ENCODE results near the gene UBE3B. TPM values are rescaled to one million over a fixed set of nuclear protein-coding genes. Genes with fewer than 3 reads are reported as not detected.
A peak's percentile ranks its signal among the peaks of the same experiment; 100 is the strongest.

UBE3B gene
- total RNA-seq, 1 donor from 2014 or later: 32.2 TPM

DNA sequence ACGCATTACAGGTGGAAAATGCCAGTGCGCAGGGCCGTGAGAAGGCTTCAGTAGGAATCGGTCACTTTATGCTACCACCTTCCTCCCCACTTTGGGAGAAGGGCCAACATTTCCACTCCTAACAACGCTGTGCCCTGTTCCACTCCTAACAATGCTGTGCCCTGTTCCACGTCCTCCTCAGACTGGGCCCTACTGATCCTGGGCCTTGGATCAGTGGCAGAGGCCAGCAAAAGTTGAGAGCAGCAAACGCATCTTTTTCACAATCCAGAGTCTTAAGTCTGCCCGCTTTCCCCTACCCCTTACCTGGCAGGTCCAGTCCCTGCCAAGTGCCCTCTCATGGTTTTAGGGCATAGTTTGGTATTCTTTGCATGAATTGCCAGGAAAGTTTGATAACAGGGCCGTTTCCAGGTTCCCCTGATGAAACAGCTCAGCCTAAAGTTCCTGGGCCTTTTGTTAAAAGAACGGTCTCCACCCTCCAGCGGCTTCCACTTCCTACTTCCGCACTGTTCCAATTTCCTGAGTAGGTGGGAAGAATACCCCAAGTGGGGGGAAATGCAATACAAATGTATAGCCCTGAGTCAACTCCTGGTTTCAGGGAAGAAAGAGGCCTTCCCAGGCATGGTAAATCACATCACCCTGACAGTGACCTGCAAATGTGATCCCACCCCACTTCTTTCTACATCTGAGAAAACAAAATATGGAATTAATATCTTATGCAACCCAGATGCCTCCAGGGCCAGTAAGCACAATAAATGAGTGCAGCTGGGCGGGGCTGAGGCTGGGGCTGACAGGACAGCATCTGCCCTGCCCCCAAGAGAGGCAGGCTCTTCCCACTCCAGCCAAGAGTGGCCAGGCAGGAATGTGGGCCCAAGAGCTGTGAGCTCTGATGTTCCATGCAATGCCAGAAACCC, 15.3 kb upstream of the UBE3B start:
- intact Hi-C loops (cut with DNase I): no loop called here
- peaks cover 100% of the 10 kb centered on the region for H3K4me1 ChIP-seq
- TF ChIP-seq POLR2AphosphoS5 (IDR thresholded peaks at IDR 0.05; ENCODE audit: insufficient read depth in 1 of 2, low read depth in 1 of 2): peak; percentile 82 to 84
- TF ChIP-seq, protein P1, sequence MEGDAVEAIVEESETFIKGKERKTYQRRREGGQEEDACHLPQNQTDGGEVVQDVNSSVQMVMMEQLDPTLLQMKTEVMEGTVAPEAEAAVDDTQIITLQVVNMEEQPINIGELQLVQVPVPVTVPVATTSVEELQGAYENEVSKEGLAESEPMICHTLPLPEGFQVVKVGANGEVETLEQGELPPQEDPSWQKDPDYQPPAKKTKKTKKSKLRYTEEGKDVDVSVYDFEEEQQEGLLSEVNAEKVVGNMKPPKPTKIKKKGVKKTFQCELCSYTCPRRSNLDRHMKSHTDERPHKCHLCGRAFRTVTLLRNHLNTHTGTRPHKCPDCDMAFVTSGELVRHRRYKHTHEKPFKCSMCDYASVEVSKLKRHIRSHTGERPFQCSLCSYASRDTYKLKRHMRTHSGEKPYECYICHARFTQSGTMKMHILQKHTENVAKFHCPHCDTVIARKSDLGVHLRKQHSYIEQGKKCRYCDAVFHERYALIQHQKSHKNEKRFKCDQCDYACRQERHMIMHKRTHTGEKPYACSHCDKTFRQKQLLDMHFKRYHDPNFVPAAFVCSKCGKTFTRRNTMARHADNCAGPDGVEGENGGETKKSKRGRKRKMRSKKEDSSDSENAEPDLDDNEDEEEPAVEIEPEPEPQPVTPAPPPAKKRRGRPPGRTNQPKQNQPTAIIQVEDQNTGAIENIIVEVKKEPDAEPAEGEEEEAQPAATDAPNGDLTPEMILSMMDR (IDR thresholded peaks at IDR 0.05): no peak
- peaks cover 0 to 31% of the 10 kb centered on the region in 2 donors for H3K36me3 ChIP-seq
- H3K9me3 ChIP-seq: no peaks in the 10 kb centered on the region
- peak in 1 of 2 donors; percentile 92 for DNase-seq (ENCODE audit: extremely low spot score in 2 of 2)
- H3K4me3 ChIP-seq: peak overlapping the region in 1 of 2 donors; percentile 3
- H3K27me3 ChIP-seq: no peaks in the 10 kb centered on the region
- peak overlapping the region; percentile 94 for H3K27ac ChIP-seq

DNA sequence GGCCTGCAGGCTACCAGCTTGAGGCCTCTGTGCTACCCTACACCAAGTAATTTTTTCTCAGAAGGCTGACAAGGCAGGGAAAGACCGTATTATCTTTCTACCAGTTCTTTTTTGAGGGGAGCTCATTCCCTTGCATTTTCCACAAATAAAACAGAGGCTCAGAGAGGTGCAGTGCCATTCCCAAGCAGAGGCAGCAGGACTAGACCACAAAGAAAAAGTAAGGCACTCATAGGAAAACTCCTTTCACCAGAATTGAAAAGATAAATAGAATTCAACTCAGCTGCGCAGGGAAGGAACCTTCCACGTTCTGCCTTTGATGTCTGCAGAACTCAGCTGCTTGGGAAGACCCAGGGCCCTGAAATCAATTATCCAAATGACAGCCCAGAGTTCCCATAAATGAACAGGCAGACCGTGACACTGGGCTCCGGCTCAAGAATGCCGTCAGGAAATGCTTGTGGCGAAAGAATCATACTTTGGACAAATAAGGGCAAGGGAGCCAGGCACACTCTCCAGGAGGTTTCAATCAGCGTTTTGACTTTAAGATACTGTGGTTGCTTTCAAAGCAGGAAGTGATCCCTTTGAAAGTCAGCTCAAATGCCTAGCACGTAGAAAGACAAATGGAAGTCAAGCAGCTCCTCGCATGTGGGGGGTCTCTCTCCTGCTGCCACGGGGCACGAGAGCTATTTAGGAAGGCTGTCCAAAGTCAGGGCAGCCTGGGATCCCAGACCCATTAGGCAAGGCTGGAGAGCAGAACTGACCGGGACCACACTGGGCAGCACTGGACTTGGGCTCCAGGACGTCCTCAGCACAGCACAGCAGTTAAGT, 14.4 kb upstream of the UBE3B start:
- Histone ChIP-seq H3K9me3 (no peaks in the 10 kb centered on the region), H3K36me3 (peaks cover 0 to 30% of the 10 kb centered on the region in 2 donors), H3K27me3 (no peaks in the 10 kb centered on the region), H3K27ac (peak overlapping the region; percentile 94), H3K4me1 (peaks cover 100% of the 10 kb centered on the region), H3K4me3 (peak overlapping the region; percentile 10 to 27)
- intact Hi-C loops (cut with DNase I): no loop called here
- no peak for DNase-seq (ENCODE audit: extremely low spot score in 2 of 2)
- TF ChIP-seq POLR2AphosphoS5 (IDR thresholded peaks at IDR 0.05; ENCODE audit: insufficient read depth in 1 of 2, low read depth in 1 of 2): peak; percentile 65 to 94
- no peak for TF ChIP-seq POLR2A (IDR thresholded peaks at IDR 0.05)

DNA sequence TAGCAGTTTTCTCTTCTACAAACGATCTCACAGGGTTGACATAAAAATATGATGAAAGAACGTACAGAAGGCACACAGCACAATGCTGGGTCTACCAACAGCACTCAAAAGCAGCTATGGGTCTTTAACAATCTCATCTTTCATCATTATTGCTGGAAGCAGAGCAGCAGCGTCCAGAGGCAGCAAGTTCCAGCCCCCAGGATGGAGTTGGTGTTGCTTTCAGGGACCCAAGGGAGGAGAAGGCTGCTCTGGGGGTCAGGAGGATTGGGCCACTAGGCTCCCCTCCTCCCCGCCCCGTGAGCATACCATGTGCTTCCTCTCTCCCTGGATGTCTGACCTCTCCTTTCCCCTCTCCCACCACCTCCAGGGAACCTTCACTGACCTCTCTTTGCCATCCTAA, 13.7 kb upstream of the UBE3B start:
- TF ChIP-seq, protein P1 (IDR thresholded peaks at IDR 0.05): no peak
- TF ChIP-seq POLR2AphosphoS5 (IDR thresholded peaks at IDR 0.05; ENCODE audit: insufficient read depth in 1 of 2, low read depth in 1 of 2): peak in 1 of 2 donors; percentile 6
- no peak for TF ChIP-seq POLR2A (IDR thresholded peaks at IDR 0.05)
- Histone ChIP-seq H3K36me3 (peaks cover 0 to 30% of the 10 kb centered on the region in 2 donors), H3K27ac (peak overlapping the region; percentile 94), H3K4me3 (peak overlapping the region in 1 of 2 donors; percentile 27), H3K9me3 (no peaks in the 10 kb centered on the region), H3K27me3 (no peaks in the 10 kb centered on the region), H3K4me1 (peaks cover 100% of the 10 kb centered on the region)
- intact Hi-C loops (cut with DNase I): no loop called here
- DNase-seq (ENCODE audit: extremely low spot score in 2 of 2): no peak

DNA sequence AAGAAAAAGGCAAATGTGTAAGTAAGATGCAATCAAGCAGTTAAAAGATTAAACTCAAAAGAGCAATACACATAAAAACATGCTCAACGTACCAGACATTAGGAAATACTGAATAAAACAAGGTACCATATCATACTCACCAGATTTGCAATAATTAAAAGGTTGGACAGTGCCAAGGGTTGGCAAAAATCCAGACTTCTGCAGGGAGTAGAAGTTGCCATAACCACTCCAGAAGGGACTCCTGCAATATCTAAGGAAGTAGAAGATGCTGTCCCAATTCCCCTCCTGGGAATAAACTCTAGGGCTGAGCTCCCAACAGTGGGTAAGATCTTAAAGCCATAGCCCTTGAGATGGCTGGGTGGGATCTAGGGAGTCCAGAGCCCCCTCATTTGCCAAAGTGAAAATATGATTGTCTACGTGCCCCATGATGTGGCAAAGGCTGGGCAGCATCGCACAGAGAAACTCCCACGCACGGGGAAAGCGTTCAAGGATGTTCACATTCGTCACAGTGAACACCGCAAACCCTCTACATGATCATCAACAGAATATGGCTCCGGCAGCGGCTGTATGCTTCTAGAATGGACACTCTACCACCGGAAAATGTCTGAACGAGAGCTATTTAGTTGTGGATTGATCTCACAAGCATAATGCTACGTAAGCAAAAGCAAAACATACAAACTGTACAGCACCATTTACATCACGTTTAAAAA, 12.6 kb upstream of the UBE3B start:
- Histone ChIP-seq H3K4me1 (peaks cover 99% of the 10 kb centered on the region), H3K4me3 (no peak overlapping the region), H3K27ac (peak overlapping the region; percentile 94), H3K27me3 (no peaks in the 10 kb centered on the region), H3K9me3 (no peaks in the 10 kb centered on the region), H3K36me3 (peaks cover 0 to 32% of the 10 kb centered on the region in 2 donors)
- DNase-seq (ENCODE audit: extremely low spot score in 2 of 2): no peak
- intact Hi-C loops (cut with DNase I): no loop called here
- TF ChIP-seq POLR2AphosphoS5 (IDR thresholded peaks at IDR 0.05; ENCODE audit: insufficient read depth in 1 of 2, low read depth in 1 of 2) (no peak), POLR2A (IDR thresholded peaks at IDR 0.05) (no peak)
- TF ChIP-seq, protein P1 (IDR thresholded peaks at IDR 0.05): no peak

DNA sequence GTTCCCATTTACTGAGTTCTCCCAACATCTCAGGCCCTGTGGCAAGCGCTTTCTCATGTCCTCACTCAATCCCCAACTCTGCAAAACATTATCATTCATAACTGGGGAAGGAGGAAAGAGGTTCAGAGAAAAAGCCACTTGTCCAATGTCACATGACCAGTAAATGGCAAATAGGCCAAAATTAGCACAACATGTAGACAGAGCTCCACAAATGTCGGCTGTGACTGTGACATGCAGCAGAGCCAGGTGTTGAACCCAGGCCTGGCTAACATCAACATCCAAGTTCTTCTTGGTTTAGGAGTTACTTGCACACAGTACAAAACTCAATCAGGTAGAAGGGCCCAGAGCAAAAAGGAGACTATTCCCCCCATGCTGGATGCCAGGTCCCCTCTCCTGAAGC, 11.1 kb upstream of the UBE3B start:
- intact Hi-C loops (cut with DNase I): no loop called here
- no peaks in the 10 kb centered on the region for H3K9me3 ChIP-seq
- peaks cover 0 to 29% of the 10 kb centered on the region in 2 donors for H3K36me3 ChIP-seq
- peak overlapping the region; percentile 94 for H3K27ac ChIP-seq
- no peaks in the 10 kb centered on the region for H3K27me3 ChIP-seq
- H3K4me1 ChIP-seq: peaks cover 95% of the 10 kb centered on the region
- no peak for DNase-seq (ENCODE audit: extremely low spot score in 2 of 2)
- TF ChIP-seq POLR2AphosphoS5 (IDR thresholded peaks at IDR 0.05; ENCODE audit: insufficient read depth in 1 of 2, low read depth in 1 of 2) (no peak), POLR2A (IDR thresholded peaks at IDR 0.05) (no peak)
- TF ChIP-seq, protein P1 (IDR thresholded peaks at IDR 0.05): no peak
- H3K4me3 ChIP-seq: no peak overlapping the region
